SU-DHL-6 (cell line): ENCODE measurements around the gene CLECL1.

Source experiments
- H2AFZ ChIP-seq: fragments of 200-600 bp; sonication (generic); 2 replicates; pipeline ENCODE4 v1.6.1; 2014; ENCODE audit warnings: low read depth, mild to moderate bottlenecking, moderate library complexity, mixed read lengths, antibody characterized with exemption, low read length; ENCODE audit not compliant: severe bottlenecking
- H3F3A ChIP-seq: fragments of 200-600 bp; shearing (Covaris generic); 2 replicates; pipeline ENCODE4 v1.6.0; 2016; ENCODE audit warnings: antibody characterized with exemption, mild to moderate bottlenecking; ENCODE audit not compliant: insufficient read depth
- H3K27ac ChIP-seq: fragments of 200-600 bp; sonication (generic); 2 replicates; pipeline ENCODE4 v1.5.1; 2016; ENCODE audit warnings: low read depth, mild to moderate bottlenecking, low read length, moderate library complexity, mixed read lengths
- H3K27me3 ChIP-seq: fragments of 200-600 bp; sonication (generic), shearing (Covaris generic); 2 replicates; pipeline ENCODE4 v1.6.0; 2014; ENCODE audit warnings: mild to moderate bottlenecking, low read length
- H3K36me3 ChIP-seq: fragments of 200-600 bp; sonication (generic); 2 replicates; pipeline ENCODE4 v1.6.1; 2014; ENCODE audit warnings: mild to moderate bottlenecking, low read length, mixed read lengths
- H3K4me2 ChIP-seq: fragments of 300-600, 200-600 bp; shearing (Covaris generic), sonication (generic); 2 replicates; pipeline ENCODE4 v1.6.0; 2014; ENCODE audit warnings: low read length, low read depth, mild to moderate bottlenecking; ENCODE audit not compliant: poor library complexity, severe bottlenecking
- H3K4me3 ChIP-seq: fragments of 200-600 bp; sonication (generic); 2 replicates; pipeline ENCODE4 v1.5.1; 2014; ENCODE audit warnings: antibody characterized with exemption, low read length, mild to moderate bottlenecking, mixed read lengths; ENCODE audit not compliant: insufficient read depth, poor library complexity, severe bottlenecking
- H3K79me2 ChIP-seq: fragments of 200-600 bp; sonication (generic); 2 replicates; pipeline ENCODE4 v1.6.1; 2014; ENCODE audit warnings: mild to moderate bottlenecking, low read length, moderate library complexity; ENCODE audit not compliant: insufficient read depth
- H3K9ac ChIP-seq: fragments of 200-600 bp; sonication (generic); 2 replicates; pipeline ENCODE4 v1.7.0; 2014; ENCODE audit warnings: mild to moderate bottlenecking, low read length
- H3K9me2 ChIP-seq: fragments of 200-600 bp; sonication (generic); replicated peaks from 2 replicates; pipeline ENCODE4 v1.6.1; 2014; ENCODE audit warnings: low read length; ENCODE audit not compliant: insufficient read depth
- H3K9me3 ChIP-seq: fragments of 200-600 bp; sonication (generic); 2 replicates; pipeline ENCODE4 v1.6.1; 2014; ENCODE audit warnings: low read length, mixed read lengths; ENCODE audit not compliant: insufficient read depth
- H4K20me1 ChIP-seq: fragments of 200-600 bp; sonication (generic); 2 replicates; pipeline ENCODE4 v1.6.1; 2014; ENCODE audit warnings: low read depth, mild to moderate bottlenecking, antibody characterized with exemption, low read length, moderate library complexity, mixed read lengths
- EZH2phosphoT487 ChIP-seq: fragments of 200-600 bp; sonication (generic), shearing (Covaris generic); conservative IDR thresholded peaks from 2 replicates; pipeline ENCODE4 v1.6.1; 2018; ENCODE audit warnings: mild to moderate bottlenecking, antibody characterized with exemption, low read length, moderate library complexity, mixed read lengths
- TF ChIP-seq, protein P1 (sequence below): fragments of 200-600 bp; sonication (generic); IDR thresholded peaks from one replicate; pipeline ENCODE4 v1.5.1; 2017; ENCODE audit warnings: antibody characterized with exemption, mild to moderate bottlenecking, low read length, moderate library complexity; ENCODE audit not compliant: insufficient read depth, poor library complexity, severe bottlenecking

Gene CLECL1

DNA sequence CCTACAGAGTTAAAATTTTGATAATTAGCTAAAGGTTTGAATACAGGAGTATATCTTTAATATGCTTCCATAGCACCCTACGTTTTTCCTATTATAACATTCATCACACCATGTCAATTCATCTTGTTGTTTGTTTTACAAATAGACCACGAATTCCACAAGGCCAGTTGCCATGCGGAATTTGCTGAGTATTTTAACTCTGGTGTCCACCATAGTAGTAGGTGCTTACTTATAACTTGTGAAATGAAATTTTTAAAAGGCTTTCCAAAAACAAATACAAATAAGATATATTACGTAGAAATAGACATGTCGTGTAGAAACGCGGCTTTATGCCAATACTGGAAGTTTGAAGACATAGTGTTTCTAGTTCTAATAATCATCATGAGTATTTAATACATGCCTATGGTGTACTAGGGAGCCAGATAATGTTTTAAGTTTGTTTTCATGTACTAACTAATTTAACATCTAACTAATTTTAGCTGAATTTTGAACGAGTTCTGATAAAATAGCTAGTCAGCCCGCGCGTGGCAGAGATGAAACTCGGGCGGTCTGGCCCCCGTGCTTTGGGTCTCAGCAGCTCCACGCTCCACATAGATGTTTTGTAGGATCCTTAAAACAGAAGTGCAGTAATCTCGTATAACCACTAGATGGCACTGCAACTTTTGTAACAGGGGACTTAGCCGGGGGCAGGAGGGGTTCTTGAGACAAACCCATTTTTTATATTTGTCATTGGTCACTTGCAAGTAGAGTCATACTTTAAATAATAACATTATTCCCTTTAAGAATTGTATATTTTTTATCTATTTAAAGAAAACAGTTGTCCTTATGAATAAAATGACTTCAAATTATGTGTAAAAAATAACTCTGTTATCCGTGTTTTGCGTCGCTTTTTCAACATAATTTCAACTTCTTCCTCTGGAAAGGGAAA is 17.6 kb upstream of the CLECL1 start:
- H3K9ac ChIP-seq: no peak overlapping the region
- H3K36me3 ChIP-seq: no peaks in the 10 kb centered on the region
- H3K79me2 ChIP-seq: no peaks in the 10 kb centered on the region
- H3K4me2 ChIP-seq: no peak overlapping the region
- H4K20me1 ChIP-seq: no peaks in the 10 kb centered on the region
- H3F3A ChIP-seq: no peaks in the 10 kb centered on the region
- H3K27ac ChIP-seq: no peak overlapping the region
- H3K9me3 ChIP-seq: no peaks in the 10 kb centered on the region
- H3K4me3 ChIP-seq: no peak overlapping the region
- no peaks in the 10 kb centered on the region for H3K9me2 ChIP-seq
- H2AFZ ChIP-seq: no peak overlapping the region
- TF ChIP-seq, protein P1, sequence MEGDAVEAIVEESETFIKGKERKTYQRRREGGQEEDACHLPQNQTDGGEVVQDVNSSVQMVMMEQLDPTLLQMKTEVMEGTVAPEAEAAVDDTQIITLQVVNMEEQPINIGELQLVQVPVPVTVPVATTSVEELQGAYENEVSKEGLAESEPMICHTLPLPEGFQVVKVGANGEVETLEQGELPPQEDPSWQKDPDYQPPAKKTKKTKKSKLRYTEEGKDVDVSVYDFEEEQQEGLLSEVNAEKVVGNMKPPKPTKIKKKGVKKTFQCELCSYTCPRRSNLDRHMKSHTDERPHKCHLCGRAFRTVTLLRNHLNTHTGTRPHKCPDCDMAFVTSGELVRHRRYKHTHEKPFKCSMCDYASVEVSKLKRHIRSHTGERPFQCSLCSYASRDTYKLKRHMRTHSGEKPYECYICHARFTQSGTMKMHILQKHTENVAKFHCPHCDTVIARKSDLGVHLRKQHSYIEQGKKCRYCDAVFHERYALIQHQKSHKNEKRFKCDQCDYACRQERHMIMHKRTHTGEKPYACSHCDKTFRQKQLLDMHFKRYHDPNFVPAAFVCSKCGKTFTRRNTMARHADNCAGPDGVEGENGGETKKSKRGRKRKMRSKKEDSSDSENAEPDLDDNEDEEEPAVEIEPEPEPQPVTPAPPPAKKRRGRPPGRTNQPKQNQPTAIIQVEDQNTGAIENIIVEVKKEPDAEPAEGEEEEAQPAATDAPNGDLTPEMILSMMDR: peak; percentile 20
- TF ChIP-seq EZH2phosphoT487: no peak
- no peaks in the 10 kb centered on the region for H3K27me3 ChIP-seq

- H3K36me3 ChIP-seq: no peaks in the 10 kb centered on the region
- no peaks in the 10 kb centered on the region for H3F3A ChIP-seq
- no peak for TF ChIP-seq EZH2phosphoT487
- no peaks in the 10 kb centered on the region for H3K9me2 ChIP-seq
- no peaks in the 10 kb centered on the region for H4K20me1 ChIP-seq
- H3K4me3 ChIP-seq: no peak overlapping the region
- no peak overlapping the region for H2AFZ ChIP-seq
- H3K4me2 ChIP-seq: no peak overlapping the region
- H3K79me2 ChIP-seq: no peaks in the 10 kb centered on the region
- H3K9ac ChIP-seq: no peak overlapping the region
- no peak overlapping the region for H3K27ac ChIP-seq
- H3K9me3 ChIP-seq: no peaks in the 10 kb centered on the region
- H3K27me3 ChIP-seq: no peaks in the 10 kb centered on the region
Observed at GRCh38 chr12:9749640-9750039, 16.7 kb upstream of the CLECL1 start.

DNA sequence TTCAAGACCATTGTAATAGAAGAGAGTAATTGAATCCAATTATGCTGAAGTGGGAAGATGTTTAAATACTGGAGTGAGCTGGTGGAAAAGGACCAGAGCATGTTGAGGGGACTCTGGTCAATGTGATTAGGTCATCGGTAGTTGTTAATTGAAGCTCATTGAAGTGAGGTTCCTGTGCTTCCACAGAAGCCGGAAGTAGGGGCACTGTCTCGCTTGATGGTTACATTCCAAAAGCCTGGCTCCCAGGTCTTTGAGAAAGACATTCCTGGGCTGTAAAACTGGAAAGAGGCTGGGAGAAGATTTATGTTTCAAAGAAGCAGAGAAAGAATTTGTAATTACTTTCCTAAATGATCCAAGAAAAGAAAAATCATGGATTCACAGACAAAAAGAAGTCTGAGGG is 12.3 kb upstream of the CLECL1 start:
- H4K20me1 ChIP-seq: no peaks in the 10 kb centered on the region
- no peaks in the 10 kb centered on the region for H3K9me2 ChIP-seq
- no peaks in the 10 kb centered on the region for H3K79me2 ChIP-seq
- H3K36me3 ChIP-seq: no peaks in the 10 kb centered on the region
- no peak overlapping the region for H3K4me3 ChIP-seq
- peaks cover 3% of the 10 kb centered on the region; the same call in 1 of the 2 replicates for H3F3A ChIP-seq
- no peak overlapping the region for H2AFZ ChIP-seq
- H3K9ac ChIP-seq: no peak overlapping the region
- H3K9me3 ChIP-seq: no peaks in the 10 kb centered on the region
- H3K27me3 ChIP-seq: no peaks in the 10 kb centered on the region
- H3K27ac ChIP-seq: no peak overlapping the region
- no peak overlapping the region for H3K4me2 ChIP-seq
- TF ChIP-seq, protein P1: no peak
- no peak for TF ChIP-seq EZH2phosphoT487

GRCh38 chr12:9742661-9743060 is 9.8 kb upstream of the CLECL1 start:
- Histone ChIP-seq H3K9me2 (no peaks in the 10 kb centered on the region), H3K9ac (no peak overlapping the region), H3K79me2 (no peaks in the 10 kb centered on the region), H4K20me1 (no peaks in the 10 kb centered on the region), H2AFZ (no peak overlapping the region), H3K27me3 (no peaks in the 10 kb centered on the region), H3K4me2 (peak overlapping the region; percentile 55), H3K27ac (no peak overlapping the region), H3K9me3 (no peaks in the 10 kb centered on the region), H3F3A (peaks cover 3% of the 10 kb centered on the region; the same call in 1 of the 2 replicates), H3K4me3 (no peak overlapping the region), H3K36me3 (no peaks in the 10 kb centered on the region)
- no peak for TF ChIP-seq EZH2phosphoT487
- TF ChIP-seq, protein P1: no peak
